ENCODE results near the gene SCN4B.

DNA sequence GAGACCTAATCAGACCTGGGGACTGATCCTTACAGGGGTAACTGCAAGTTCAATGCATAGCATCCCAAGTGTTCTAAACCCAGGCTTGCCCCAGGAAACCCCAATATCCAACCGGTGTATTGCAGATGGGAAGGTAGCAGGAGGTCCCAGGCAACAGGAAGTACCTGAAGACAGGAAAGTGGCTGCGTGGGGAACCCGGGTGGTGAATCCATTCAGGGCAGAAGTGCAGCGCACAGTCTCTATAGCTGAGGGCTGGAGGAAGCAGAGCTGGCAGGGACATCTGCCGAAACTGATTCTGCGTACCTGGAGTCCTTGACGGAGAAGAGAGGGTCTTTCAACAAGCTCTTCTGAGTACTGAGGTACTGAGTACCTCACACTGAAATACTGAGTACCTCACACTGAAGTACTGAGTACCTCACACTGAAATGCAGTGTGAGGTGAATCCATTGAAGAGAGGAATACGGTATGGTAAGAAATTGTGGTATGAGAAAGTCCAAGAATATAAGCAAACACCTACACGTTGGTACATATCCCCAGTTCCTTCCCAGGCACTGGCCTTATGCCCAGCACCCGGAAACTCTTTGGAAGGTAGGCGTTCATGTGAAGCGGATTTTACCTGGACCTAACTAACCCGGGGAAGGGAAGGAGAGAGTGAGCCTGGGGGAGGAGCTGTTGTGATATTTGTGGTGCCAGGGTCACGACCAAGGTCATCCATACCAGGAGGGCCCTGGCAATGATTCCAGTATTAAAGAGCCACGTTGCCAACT is 20.1 kb downstream of the SCN4B start:
- TF ChIP-seq, protein P1, sequence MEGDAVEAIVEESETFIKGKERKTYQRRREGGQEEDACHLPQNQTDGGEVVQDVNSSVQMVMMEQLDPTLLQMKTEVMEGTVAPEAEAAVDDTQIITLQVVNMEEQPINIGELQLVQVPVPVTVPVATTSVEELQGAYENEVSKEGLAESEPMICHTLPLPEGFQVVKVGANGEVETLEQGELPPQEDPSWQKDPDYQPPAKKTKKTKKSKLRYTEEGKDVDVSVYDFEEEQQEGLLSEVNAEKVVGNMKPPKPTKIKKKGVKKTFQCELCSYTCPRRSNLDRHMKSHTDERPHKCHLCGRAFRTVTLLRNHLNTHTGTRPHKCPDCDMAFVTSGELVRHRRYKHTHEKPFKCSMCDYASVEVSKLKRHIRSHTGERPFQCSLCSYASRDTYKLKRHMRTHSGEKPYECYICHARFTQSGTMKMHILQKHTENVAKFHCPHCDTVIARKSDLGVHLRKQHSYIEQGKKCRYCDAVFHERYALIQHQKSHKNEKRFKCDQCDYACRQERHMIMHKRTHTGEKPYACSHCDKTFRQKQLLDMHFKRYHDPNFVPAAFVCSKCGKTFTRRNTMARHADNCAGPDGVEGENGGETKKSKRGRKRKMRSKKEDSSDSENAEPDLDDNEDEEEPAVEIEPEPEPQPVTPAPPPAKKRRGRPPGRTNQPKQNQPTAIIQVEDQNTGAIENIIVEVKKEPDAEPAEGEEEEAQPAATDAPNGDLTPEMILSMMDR (IDR thresholded peaks at IDR 0.05): no peak
- TF ChIP-seq POLR2A (IDR thresholded peaks at IDR 0.05): no peak
